Retinal pigment epithelial cell (primary cell): ENCODE data around the gene PEX13.

ENCODE experiments used
- DNase-seq: peaks from one replicate; pipeline ENCODE4 v3.0.0-alpha.2; 2010; ENCODE audit warnings: low read depth
- H3K4me3 ChIP-seq: 2 replicates; pipeline ENCODE4 v1.5.1; 2011; ENCODE audit warnings: mild to moderate bottlenecking, low read length, control low read depth, moderate library complexity
- TF ChIP-seq, protein P1 (sequence below): conservative IDR thresholded peaks from 2 replicates; pipeline ENCODE4 v1.5.1; 2011; ENCODE audit warnings: low read depth, low read length, control low read depth, inconsistent platforms

Gene PEX13

DNA sequence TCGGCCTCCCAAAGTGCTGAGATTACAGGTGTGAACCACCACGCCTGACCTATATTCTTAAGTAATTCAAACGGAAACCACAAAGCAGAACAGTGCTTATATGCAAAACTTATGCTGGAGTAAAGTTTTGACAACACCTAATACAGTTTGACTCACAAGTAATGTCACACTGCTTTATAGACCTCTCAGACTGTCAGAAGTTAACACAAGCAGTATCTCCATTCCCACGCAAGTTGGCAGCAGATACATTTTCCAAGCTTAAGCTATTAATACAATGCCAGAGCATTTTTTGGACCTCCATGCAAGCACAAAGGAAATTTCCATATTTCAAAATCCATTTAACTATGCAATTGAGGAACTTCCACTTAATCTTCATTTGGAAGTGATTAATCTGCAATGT, 27.1 kb downstream of the PEX13 start:
- TF ChIP-seq, protein P1, sequence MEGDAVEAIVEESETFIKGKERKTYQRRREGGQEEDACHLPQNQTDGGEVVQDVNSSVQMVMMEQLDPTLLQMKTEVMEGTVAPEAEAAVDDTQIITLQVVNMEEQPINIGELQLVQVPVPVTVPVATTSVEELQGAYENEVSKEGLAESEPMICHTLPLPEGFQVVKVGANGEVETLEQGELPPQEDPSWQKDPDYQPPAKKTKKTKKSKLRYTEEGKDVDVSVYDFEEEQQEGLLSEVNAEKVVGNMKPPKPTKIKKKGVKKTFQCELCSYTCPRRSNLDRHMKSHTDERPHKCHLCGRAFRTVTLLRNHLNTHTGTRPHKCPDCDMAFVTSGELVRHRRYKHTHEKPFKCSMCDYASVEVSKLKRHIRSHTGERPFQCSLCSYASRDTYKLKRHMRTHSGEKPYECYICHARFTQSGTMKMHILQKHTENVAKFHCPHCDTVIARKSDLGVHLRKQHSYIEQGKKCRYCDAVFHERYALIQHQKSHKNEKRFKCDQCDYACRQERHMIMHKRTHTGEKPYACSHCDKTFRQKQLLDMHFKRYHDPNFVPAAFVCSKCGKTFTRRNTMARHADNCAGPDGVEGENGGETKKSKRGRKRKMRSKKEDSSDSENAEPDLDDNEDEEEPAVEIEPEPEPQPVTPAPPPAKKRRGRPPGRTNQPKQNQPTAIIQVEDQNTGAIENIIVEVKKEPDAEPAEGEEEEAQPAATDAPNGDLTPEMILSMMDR, result no peak
- no peak overlapping the region for H3K4me3 ChIP-seq

DNA sequence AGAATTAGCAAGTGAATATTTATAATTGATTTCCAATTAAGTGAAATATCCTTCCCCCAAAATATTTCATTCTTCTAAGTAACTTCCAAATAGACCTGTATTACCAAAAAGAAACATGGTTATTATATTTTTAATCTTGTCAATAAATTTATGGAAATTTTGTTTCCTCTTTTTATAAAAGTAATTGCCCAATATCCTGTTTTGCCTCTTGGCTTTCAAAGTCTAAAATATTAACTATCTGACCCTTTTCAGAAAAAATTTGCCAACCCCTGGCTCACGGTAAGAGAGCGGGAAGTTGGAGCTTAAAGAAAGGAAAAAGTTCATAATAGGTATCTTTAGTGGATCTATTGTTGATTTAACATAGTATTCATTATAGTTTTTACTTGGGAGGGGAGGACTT, 27.7 kb downstream of the PEX13 start:
- H3K4me3 ChIP-seq, result no peak overlapping the region
- DNase-seq, result no peak
- TF ChIP-seq, protein P1, result no peak

More for the DNA sequence above, 27.1 kb downstream of the PEX13 start:
- DNase-seq, result no peak

DNA sequence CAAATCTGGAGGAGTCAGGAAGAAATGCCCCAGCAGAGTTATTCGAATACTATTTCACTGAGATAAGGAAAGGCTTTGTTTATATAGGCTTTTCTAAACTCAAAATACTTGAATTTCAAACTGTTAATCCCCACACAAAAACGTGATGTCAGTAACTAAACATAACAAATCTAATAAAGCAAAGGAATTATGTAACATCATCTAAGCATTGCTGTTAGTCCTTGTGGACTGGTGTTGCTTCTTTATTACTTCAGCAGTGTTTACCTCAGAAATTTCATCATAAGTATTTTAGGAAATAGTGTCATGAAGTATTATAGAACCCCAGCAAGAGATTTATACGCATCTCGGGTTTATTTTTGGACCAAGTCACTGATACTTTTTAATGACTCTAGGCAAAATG, 28.5 kb downstream of the PEX13 start:
- no peak for DNase-seq

DNA sequence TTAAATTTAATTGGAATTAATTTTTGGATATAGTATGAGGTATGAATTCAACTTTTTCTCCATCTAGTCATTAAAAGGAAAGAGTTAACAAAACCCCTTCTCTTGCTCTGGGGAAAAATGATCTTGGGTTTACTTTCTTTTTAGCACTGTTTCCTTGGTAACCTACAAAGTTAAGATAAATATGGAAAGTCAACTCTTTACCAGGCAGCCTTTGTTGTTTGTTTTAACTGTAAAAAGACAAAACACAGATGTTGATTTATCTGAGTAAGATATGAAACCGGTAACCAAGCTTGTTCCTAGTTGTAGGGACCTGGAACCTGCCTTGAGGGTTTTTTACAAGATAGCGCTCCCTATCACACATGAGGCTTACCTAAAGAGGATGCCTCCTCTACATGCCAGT, 38.0 kb downstream of the PEX13 start:
- TF ChIP-seq, protein P1, result no peak
- DNase-seq, result no peak
- no peak overlapping the region for H3K4me3 ChIP-seq

More for the DNA sequence above, 28.5 kb downstream of the PEX13 start:
- TF ChIP-seq, protein P1, result no peak
- no peak overlapping the region for H3K4me3 ChIP-seq

DNA sequence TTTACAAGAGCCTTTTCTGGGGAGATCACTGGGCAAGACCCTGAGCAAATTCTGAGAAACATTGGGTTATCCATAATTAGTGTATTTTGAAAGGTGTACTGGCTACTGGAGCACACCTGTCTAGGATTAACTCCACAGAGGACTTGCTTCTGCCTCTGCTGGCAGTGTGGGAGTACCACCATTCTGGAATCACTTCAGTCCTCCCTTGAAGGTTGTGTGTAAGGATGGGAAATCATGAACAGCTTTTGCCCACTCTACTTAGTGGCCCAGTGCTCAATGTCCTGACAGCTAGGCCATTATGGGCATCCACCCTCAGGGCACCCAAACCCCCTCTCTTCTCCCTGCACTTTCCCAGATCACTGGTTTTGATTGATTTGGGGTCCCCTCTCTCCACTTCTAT, 40.0 kb downstream of the PEX13 start:
- TF ChIP-seq, protein P1, result no peak
- DNase-seq, result no peak
- H3K4me3 ChIP-seq, result no peak overlapping the region

DNA sequence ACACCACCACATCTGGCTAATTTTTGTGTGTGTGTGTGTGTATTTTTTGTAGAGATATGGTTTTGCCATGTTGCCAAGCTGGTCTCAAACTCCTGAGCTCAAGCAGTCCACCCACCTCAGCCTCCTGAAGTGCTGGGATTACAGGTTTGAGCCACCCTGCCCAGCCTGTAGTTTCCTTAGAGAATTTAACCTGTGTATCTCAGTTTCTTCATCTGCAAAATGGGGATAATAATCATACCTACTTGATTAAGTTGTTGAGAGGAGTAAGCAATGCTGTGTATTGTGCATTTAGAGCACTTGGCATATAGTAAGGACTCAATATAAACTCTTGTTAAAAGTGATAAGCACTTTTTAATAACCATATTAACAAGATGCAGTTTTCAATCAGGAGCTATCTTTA, 41.9 kb downstream of the PEX13 start:
- no peak for DNase-seq
- TF ChIP-seq, protein P1, result no peak
- no peak overlapping the region for H3K4me3 ChIP-seq

DNA sequence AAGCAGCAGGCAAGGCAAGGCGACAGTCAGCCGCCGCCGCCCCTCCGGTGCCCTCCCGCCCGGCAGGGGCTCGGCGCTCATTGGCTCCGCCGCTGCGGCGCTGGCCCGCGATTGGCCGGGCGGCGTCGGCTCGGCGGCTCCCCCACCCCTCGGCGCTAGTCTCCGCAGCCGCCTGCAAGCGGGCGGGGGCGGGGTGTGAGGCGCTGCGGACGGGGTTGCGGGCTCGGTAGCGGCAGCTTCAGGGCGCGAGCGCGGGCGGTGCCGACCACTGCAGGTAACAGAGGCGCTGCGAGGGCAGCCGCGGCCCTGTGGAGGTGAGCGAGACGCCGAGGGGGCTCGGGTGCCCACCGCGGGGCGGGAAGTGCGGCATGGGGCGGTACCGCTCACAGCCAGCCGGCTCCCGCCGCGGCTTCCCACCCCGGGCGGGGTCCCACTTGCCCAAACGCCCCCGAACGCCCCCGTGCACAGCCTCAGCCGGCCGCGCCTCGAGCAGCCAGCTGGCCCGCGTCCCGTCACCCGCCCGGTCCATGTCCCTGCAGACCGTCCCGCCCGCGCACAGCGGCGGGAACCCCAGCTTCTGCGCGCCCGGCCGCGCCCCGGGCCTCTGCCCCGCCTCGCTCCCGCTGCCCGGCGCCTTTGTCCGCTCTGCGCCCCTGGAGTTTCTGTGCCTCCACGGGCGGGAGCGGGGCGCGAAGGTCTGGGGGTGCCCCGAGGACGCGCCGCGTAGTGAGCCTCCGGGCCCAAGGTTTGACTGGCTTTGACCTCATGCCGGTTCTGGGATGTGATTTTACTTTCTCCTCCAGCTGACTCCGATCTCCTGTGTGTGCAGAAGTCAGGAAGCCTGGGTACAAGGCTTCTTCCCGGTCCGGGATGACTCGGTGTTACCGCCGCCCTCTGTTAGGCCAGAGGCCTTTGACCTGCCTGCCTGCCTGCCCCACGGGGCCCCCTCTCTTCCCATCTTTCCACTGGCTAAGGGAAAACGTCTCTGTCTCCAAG, 48.5 kb downstream of the PEX13 start, which contains the start of gene SANBR:
TSS of gene SANBR (plus strand) at position 158 of the 996 bp plus-strand sequence. CDS start 4,480 bp downstream, outside the sequence.
- H3K4me3 ChIP-seq, result peak within 1 kb of the TSS; percentile 79
- peak; percentile 29 for DNase-seq
- TF ChIP-seq, protein P1, result no peak
